ENCODE results near the gene CTBP2. TPM values are rescaled to one million over a fixed set of nuclear protein-coding genes. Genes with fewer than 3 reads are reported as not detected.

Gene CTBP2
- total RNA-seq, 1 experiment from 2014 or later, result 125 TPM

DNA sequence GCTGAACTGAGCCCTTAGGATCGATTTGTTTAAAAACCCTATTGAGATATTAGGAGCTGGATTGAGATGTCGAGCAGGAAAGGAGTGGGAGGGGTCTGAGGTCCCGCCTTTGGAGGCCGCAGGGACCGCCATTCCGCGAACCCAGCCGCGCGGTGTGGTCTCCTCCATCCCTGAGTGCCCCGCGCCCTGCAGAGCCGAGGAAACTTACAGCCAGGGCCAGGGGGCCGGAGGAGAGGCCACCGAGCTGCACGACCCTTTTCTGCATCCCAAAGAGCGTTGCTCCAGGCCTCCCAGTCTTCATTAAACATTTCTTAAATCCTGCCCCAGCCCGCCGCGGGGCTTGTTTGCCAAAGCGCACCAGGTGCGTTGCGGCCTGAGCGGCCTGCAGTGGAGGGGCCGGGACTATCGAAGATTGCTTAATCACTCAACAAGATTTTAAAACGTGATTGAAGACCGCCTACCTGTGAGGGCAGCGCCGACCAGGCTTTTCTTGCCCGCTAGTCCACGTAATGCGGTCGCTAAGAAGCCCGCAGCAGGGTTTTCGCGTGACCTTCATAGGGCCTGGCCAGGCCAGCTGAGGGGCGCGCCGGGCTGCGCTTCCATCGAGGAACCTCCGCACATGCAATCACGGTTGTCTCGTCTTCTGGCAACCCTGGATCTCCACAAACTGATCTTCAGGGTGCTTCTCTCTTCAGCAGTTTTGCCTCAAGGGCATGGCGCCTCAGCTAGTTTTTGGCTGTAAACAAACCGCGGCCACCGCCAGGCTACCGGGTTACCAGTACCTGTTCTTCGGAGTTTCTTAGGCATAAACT lies 2.0 kb upstream of the CTBP2 start:
- Histone ChIP-seq H3K27me3 (ENCODE audit: control insufficient read depth, insufficient read depth, low read length) (no peaks in the 10 kb centered on the region), H3K9me3 (ENCODE audit: control insufficient read depth, insufficient read depth, low read depth, low read length) (no peaks in the 10 kb centered on the region), H3K4me3 (ENCODE audit: low read depth in 2 of 2, low read length in 2 of 2) (peak overlapping the region; percentile 75 to 80), H3K27ac (ENCODE audit: low read length) (peak overlapping the region; percentile 93), H3K36me3 (ENCODE audit: control insufficient read depth, insufficient read depth, low read length) (peaks cover 4% of the 10 kb centered on the region; the same call in 1 of the 2 replicates), H3K4me1 (ENCODE audit: control insufficient read depth, insufficient read depth, low read length) (peaks cover 11% of the 10 kb centered on the region)
- no TSS peak for BruUV-seq (replicated peaks)
- ATAC-seq (no peak), DNase-seq (ENCODE audit: low read depth, low spot score) (no peak)
- intact Hi-C loops (cut with micrococcal nuclease; ENCODE audit: unreplicated experiment), result loop anchor here (5.0 to 10.0 kb wide), 2 partner anchors 195 to 542 kb away; no protein-coding TSS in a partner anchor
- TF ChIP-seq SIN3A (IDR thresholded peaks at IDR 0.05; ENCODE audit: borderline replicate concordance, insufficient read depth, low read depth, low read length), result no peak
- no peak for TF ChIP-seq TCF7L2 (IDR thresholded peaks at IDR 0.05; ENCODE audit: low read depth, low read length)
- no peak for TF ChIP-seq POLR2AphosphoS5 (IDR thresholded peaks at IDR 0.05; ENCODE audit: low read depth, low read length)
- TF ChIP-seq, protein P1, sequence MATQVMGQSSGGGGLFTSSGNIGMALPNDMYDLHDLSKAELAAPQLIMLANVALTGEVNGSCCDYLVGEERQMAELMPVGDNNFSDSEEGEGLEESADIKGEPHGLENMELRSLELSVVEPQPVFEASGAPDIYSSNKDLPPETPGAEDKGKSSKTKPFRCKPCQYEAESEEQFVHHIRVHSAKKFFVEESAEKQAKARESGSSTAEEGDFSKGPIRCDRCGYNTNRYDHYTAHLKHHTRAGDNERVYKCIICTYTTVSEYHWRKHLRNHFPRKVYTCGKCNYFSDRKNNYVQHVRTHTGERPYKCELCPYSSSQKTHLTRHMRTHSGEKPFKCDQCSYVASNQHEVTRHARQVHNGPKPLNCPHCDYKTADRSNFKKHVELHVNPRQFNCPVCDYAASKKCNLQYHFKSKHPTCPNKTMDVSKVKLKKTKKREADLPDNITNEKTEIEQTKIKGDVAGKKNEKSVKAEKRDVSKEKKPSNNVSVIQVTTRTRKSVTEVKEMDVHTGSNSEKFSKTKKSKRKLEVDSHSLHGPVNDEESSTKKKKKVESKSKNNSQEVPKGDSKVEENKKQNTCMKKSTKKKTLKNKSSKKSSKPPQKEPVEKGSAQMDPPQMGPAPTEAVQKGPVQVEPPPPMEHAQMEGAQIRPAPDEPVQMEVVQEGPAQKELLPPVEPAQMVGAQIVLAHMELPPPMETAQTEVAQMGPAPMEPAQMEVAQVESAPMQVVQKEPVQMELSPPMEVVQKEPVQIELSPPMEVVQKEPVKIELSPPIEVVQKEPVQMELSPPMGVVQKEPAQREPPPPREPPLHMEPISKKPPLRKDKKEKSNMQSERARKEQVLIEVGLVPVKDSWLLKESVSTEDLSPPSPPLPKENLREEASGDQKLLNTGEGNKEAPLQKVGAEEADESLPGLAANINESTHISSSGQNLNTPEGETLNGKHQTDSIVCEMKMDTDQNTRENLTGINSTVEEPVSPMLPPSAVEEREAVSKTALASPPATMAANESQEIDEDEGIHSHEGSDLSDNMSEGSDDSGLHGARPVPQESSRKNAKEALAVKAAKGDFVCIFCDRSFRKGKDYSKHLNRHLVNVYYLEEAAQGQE (IDR thresholded peaks at IDR 0.05; ENCODE audit: insufficient read depth in 1 of 2, low read depth in 2 of 2, low read length in 1 of 2), result no peak
- TF ChIP-seq, protein P2, sequence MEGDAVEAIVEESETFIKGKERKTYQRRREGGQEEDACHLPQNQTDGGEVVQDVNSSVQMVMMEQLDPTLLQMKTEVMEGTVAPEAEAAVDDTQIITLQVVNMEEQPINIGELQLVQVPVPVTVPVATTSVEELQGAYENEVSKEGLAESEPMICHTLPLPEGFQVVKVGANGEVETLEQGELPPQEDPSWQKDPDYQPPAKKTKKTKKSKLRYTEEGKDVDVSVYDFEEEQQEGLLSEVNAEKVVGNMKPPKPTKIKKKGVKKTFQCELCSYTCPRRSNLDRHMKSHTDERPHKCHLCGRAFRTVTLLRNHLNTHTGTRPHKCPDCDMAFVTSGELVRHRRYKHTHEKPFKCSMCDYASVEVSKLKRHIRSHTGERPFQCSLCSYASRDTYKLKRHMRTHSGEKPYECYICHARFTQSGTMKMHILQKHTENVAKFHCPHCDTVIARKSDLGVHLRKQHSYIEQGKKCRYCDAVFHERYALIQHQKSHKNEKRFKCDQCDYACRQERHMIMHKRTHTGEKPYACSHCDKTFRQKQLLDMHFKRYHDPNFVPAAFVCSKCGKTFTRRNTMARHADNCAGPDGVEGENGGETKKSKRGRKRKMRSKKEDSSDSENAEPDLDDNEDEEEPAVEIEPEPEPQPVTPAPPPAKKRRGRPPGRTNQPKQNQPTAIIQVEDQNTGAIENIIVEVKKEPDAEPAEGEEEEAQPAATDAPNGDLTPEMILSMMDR (IDR thresholded peaks at IDR 0.05), result no peak
- in situ Hi-C loops (cut with HindIII; ENCODE audit: low pct_unique_long_range_greater_than_20kb, low sequenced_read_pairs), result no loop called here
- POLR2A ChIA-PET, result interaction anchor here (0.6 kb wide), 1 partner anchor 79 kb away, joined by 3 read pairs; no protein-coding TSS in a partner anchor
- CTCF ChIA-PET, result interaction anchor here (0.6 to 0.7 kb wide), 4 partner anchors 15 to 722 kb away, joined by 3 to 7 read pairs (median 6); no protein-coding TSS in a partner anchor

DNA sequence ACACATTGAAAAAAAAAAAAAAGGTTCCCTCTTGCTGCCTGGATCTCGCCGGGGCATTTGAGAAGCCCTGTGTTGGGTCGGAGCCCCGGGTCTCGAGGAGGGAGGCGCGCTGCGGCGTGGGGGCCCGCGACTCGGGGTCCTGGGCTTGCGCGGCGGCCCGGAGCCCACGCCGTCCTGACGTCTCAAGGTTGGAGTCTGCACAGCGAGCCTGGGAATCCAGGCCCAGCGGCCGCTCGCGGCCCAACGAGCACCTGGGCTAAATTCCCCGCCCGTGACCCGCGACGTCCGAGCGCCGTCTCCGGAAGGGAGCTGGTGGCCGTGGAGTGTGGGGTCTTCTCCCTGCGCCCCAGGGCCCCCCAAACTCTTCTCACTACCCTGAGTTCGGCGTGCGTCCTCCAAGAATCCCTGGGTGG lies 1.4 kb upstream of the CTBP2 start:
- peak overlapping the region; percentile 93 for H3K27ac ChIP-seq (ENCODE audit: low read length)
- ATAC-seq (peak; percentile 2), DNase-seq (ENCODE audit: low read depth, low spot score) (no peak)
- TF ChIP-seq, protein P2 (IDR thresholded peaks at IDR 0.05), result no peak
- TF ChIP-seq, protein P1 (IDR thresholded peaks at IDR 0.05; ENCODE audit: insufficient read depth in 1 of 2, low read depth in 2 of 2, low read length in 1 of 2), result no peak
- TF ChIP-seq TCF7L2 (IDR thresholded peaks at IDR 0.05; ENCODE audit: low read depth, low read length), result no peak
- no peak for TF ChIP-seq SIN3A (IDR thresholded peaks at IDR 0.05; ENCODE audit: borderline replicate concordance, insufficient read depth, low read depth, low read length)
- TF ChIP-seq POLR2AphosphoS5 (IDR thresholded peaks at IDR 0.05; ENCODE audit: low read depth, low read length), result no peak
- intact Hi-C loops (cut with micrococcal nuclease; ENCODE audit: unreplicated experiment) (loop anchor here (5.0 to 10.0 kb wide), 2 partner anchors 196 to 543 kb away; no protein-coding TSS in a partner anchor), in situ Hi-C loops (cut with HindIII; ENCODE audit: low pct_unique_long_range_greater_than_20kb, low sequenced_read_pairs) (no loop called here)
- peak overlapping the region; percentile 75 to 80 for H3K4me3 ChIP-seq (ENCODE audit: low read depth in 2 of 2, low read length in 2 of 2)
- TSS peak; percentile 65 for BruUV-seq (replicated peaks)
- peaks cover 4% of the 10 kb centered on the region; the same call in 1 of the 2 replicates for H3K36me3 ChIP-seq (ENCODE audit: control insufficient read depth, insufficient read depth, low read length)
- peaks cover 17% of the 10 kb centered on the region for H3K4me1 ChIP-seq (ENCODE audit: control insufficient read depth, insufficient read depth, low read length)
- H3K27me3 ChIP-seq (ENCODE audit: control insufficient read depth, insufficient read depth, low read length), result no peaks in the 10 kb centered on the region
- ChIA-PET POLR2A (interaction anchor here (0.6 kb wide), 1 partner anchor 78 kb away, joined by 3 read pairs; no protein-coding TSS in a partner anchor), CTCF (interaction anchor here (0.6 to 0.7 kb wide), 4 partner anchors 15 to 722 kb away, joined by 3 to 7 read pairs (median 6); no protein-coding TSS in a partner anchor)
- H3K9me3 ChIP-seq (ENCODE audit: control insufficient read depth, insufficient read depth, low read depth, low read length), result no peaks in the 10 kb centered on the region

All from Panc1 (cell line).